CD4-positive, alpha-beta memory T cell (primary cell): Measurements from ENCODE around the gene HTR3B. TPM values are rescaled to one million over a fixed set of nuclear protein-coding genes. Genes with fewer than 3 reads are reported as not detected.
"Not testable (repeated sequence)": the region's sequence is repeated elsewhere in the genome, so short reads cannot be mapped to it uniquely, and the experiment has no call there.

Experiments used
- CTCF ChIA-PET: fragments of 350-600 bp; sonication (Branson Sonifier 250); formaldehyde crosslinking; loops from one replicate; lab custom pipeline; 2021; ENCODE audit warnings: inconsistent platforms; ENCODE audit not compliant: partially characterized antibody; lab: Charles Lee
- POLR2A ChIA-PET: fragments of 350-600 bp; sonication (Branson Sonifier 250); formaldehyde crosslinking; loops from one replicate; lab custom pipeline; 2021; ENCODE audit not compliant: partially characterized antibody; lab: Charles Lee
- DNase-seq, 5 donors: peaks; one replicate each; pipeline versions ENCODE4 v3.0.0 to v3.0.0-alpha.2; 2020 to 2022; ENCODE audit warnings: mixed read lengths in 1 of 5
- H3K27ac ChIP-seq: one replicate; pipeline ENCODE4 v1.7.0; 2013; ENCODE audit warnings: low read depth, low read length
- H3K27me3 ChIP-seq: 2 replicates; pipeline ENCODE4 v1.7.0; 2013; ENCODE audit warnings: mild to moderate bottlenecking, low read length, moderate library complexity; ENCODE audit not compliant: insufficient read depth
- H3K36me3 ChIP-seq: 2 replicates; pipeline ENCODE4 v1.7.0; 2013; ENCODE audit warnings: mild to moderate bottlenecking, low read length, moderate library complexity; ENCODE audit not compliant: insufficient read depth
- H3K4me1 ChIP-seq: 2 replicates; pipeline ENCODE4 v1.7.0; 2013; ENCODE audit warnings: mild to moderate bottlenecking, low read length, moderate library complexity; ENCODE audit not compliant: insufficient read depth
- H3K4me3 ChIP-seq, 2 donors: one replicate each; pipeline ENCODE4 v1.7.0; 2013; ENCODE audit warnings: low read length in 2 of 2, mild to moderate bottlenecking in 1 of 2
- H3K9me3 ChIP-seq, 2 donors: one replicate each; pipeline ENCODE4 v1.7.0; 2013; ENCODE audit warnings: low read length in 2 of 2, control low read depth in 1 of 2; ENCODE audit not compliant: control insufficient read depth in 1 of 2
- H3K27ac Mint-ChIP-seq, 7 donors: one replicate each; pipeline ENCODE4 v1.8.0; 2020 to 2021; ENCODE audit warnings: mixed read lengths in 7 of 7, mild to moderate bottlenecking in 6 of 7, inconsistent platforms in 3 of 7, moderate library complexity in 3 of 7
- H3K27me3 Mint-ChIP-seq, 2 donors: one replicate each; pipeline ENCODE4 v1.8.0; 2020 to 2021; ENCODE audit warnings: mixed read lengths in 2 of 2
- H3K36me3 Mint-ChIP-seq, 2 donors: one replicate each; pipeline ENCODE4 v1.8.0; 2020 to 2021; ENCODE audit warnings: mixed read lengths in 2 of 2, inconsistent platforms in 1 of 2, mild to moderate bottlenecking in 1 of 2
- H3K4me1 Mint-ChIP-seq, 4 donors: one replicate each; pipeline ENCODE4 v1.8.0; 2020 to 2021; ENCODE audit warnings: mixed read lengths in 4 of 4, mild to moderate bottlenecking in 1 of 4
- H3K4me3 Mint-ChIP-seq, 8 donors: one replicate each; pipeline ENCODE4 v1.8.0; 2020 to 2021; ENCODE audit warnings: mixed read lengths in 8 of 8, mild to moderate bottlenecking in 7 of 8, moderate library complexity in 6 of 8, inconsistent platforms in 3 of 8
- H3K9me3 Mint-ChIP-seq, 8 donors: one replicate each; pipeline ENCODE4 v1.8.0; 2020 to 2021; ENCODE audit warnings: mixed read lengths in 8 of 8, mild to moderate bottlenecking in 5 of 8, inconsistent platforms in 3 of 8, moderate library complexity in 1 of 8
- intact Hi-C: fragments of 100-400 bp; cut with micrococcal nuclease; formaldehyde crosslinking; loops from one replicate; pipeline ENCODE4 v1.15.1; 2023
- polyA plus RNA-seq, 2 donors: library from polyadenylated mRNA; unstranded; fragments of 300-500 nt; fragmentation: Illumina TruSeq; gene quantifications; one replicate each; pipeline ENCODE4 v1.2.3, GENCODE V29; 2021
- total RNA-seq, 2 experiments: library from RNA; stranded (reverse); gene quantifications; one replicate each; pipeline ENCODE4 v1.2.3, GENCODE V29; 2021

HTR3B gene
- total and polyA plus RNA-seq, 4 experiments from 2014 or later: not detected

DNA sequence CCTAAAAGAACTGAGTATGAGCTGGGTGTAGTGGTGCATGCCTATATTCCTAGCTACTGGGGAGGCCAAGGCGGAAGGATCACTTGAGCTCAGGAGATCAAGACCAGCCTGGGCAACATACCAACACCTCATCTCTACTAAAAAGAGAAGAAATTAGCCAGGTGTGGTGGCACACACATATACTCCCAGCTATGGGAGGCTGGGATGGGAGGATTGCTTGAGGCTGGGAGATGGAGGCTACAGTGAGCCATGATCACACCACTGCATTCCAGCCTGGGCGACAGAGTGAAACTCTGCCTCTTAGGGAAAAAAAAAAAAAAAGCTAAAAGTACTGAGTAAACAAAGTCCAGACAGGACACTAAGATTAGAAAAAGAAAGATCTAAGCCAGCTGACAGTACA, 3.5 kb upstream of the HTR3B start:
- intact Hi-C loops: no loop called here
- H3K36me3 ChIP-seq: no peaks in the 10 kb centered on the region
- Mint-ChIP-seq H3K9me3 (no peaks in the 10 kb centered on the region), H3K27me3 (peaks cover 0 to 2% of the 10 kb centered on the region in 2 donors), H3K36me3 (no peaks in the 10 kb centered on the region), H3K4me3 (no peak overlapping the region), H3K4me1 (peaks cover 0 to under 1% (median 0%) of the 10 kb centered on the region in 4 donors), H3K27ac (no peak overlapping the region)
- ChIA-PET CTCF (interaction anchor here (0.6 to 11.9 kb wide), 5 partner anchors 17 to 361 kb away, joined by 3 to 315 read pairs (median 3); no protein-coding TSS in a partner anchor), POLR2A (no interaction called here)
- H3K9me3 ChIP-seq: no peaks in the 10 kb centered on the region
- H3K27ac ChIP-seq: no peak overlapping the region
- H3K4me1 ChIP-seq: no peaks in the 10 kb centered on the region
- H3K27me3 ChIP-seq: no peaks in the 10 kb centered on the region
- H3K4me3 ChIP-seq: no peak overlapping the region
- no peak for DNase-seq

- no peak for DNase-seq
Measured at GRCh38 chr11:113906038-113906437, 1.4 kb downstream of the HTR3B start.

GRCh38 chr11:113906516-113906915, 1.9 kb downstream of the HTR3B start:
- CTCF ChIA-PET: interaction anchor here (1.1 to 7.0 kb wide), 2 partner anchors 12 to 275 kb away, joined by 3 to 45 read pairs; no protein-coding TSS in a partner anchor
- Histone ChIP-seq H3K27me3 (no peaks in the 10 kb centered on the region), H3K9me3 (no peaks in the 10 kb centered on the region), H3K4me3 (no peak overlapping the region), H3K4me1 (no peaks in the 10 kb centered on the region), H3K36me3 (no peaks in the 10 kb centered on the region), H3K27ac (no peak overlapping the region)
- intact Hi-C loops: no loop called here
- no peak for DNase-seq
- Mint-ChIP-seq H3K9me3 (no peaks in the 10 kb centered on the region), H3K36me3 (no peaks in the 10 kb centered on the region), H3K27ac (no peak overlapping the region), H3K4me3 (no peak overlapping the region), H3K27me3 (peaks cover 0 to 2% of the 10 kb centered on the region in 2 donors), H3K4me1 (no peaks in the 10 kb centered on the region)
- POLR2A ChIA-PET: no interaction called here

More at GRCh38 chr11:113906038-113906437, 1.4 kb downstream of the HTR3B start:
- Mint-ChIP-seq H3K27ac (no peak overlapping the region), H3K36me3 (no peaks in the 10 kb centered on the region), H3K4me1 (no peaks in the 10 kb centered on the region), H3K27me3 (peaks cover 0 to 2% of the 10 kb centered on the region in 2 donors), H3K9me3 (no peaks in the 10 kb centered on the region), H3K4me3 (no peak overlapping the region)
- Histone ChIP-seq H3K4me1 (no peaks in the 10 kb centered on the region), H3K36me3 (no peaks in the 10 kb centered on the region), H3K9me3 (no peaks in the 10 kb centered on the region), H3K27me3 (no peaks in the 10 kb centered on the region), H3K4me3 (no peak overlapping the region), H3K27ac (no peak overlapping the region)
- CTCF ChIA-PET: interaction anchor here (1.1 to 7.0 kb wide), 3 partner anchors 11 to 355 kb away, joined by 3 to 45 read pairs (median 4); no protein-coding TSS in a partner anchor
- intact Hi-C loops: no loop called here
- POLR2A ChIA-PET: no interaction called here

- CTCF ChIA-PET: interaction anchor here (1.1 to 7.0 kb wide), 3 partner anchors 12 to 274 kb away, joined by 3 to 45 read pairs (median 3); no protein-coding TSS in a partner anchor
- intact Hi-C loops: no loop called here
- Mint-ChIP-seq H3K4me3 (no peak overlapping the region), H3K9me3 (no peaks in the 10 kb centered on the region), H3K27ac (no peak overlapping the region), H3K27me3 (peaks cover 0 to 5% of the 10 kb centered on the region in 2 donors), H3K36me3 (no peaks in the 10 kb centered on the region), H3K4me1 (no peaks in the 10 kb centered on the region)
- Histone ChIP-seq H3K4me1 (no peaks in the 10 kb centered on the region), H3K9me3 (no peaks in the 10 kb centered on the region), H3K36me3 (no peaks in the 10 kb centered on the region), H3K27ac (no peak overlapping the region), H3K4me3 (no peak overlapping the region), H3K27me3 (no peaks in the 10 kb centered on the region)
- DNase-seq: no peak
- POLR2A ChIA-PET: no interaction called here
Measured at GRCh38 chr11:113907152-113907551, 2.6 kb downstream of the HTR3B start.

DNA sequence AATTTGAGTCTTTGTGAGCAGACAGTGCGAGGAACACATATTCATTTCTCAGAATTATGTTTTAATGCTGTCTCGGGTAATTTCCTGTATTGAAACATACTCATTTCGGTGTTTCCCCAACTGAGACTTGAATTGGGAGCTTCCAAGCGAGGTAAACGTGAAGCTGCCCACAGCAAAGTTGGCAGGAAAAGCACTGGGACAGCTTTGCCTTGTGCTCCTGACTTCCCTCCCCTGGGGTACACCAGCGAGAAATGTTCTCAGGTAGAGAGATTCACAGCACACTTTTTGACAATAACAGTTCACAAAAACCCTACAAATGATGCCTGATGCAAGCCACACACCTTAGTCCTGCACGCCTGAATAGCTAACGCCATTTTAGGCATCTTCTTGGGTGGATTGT, 3.1 kb downstream of the HTR3B start:
- no peak for DNase-seq
- Histone ChIP-seq H3K27ac (no peak overlapping the region), H3K4me3 (no peak overlapping the region), H3K27me3 (no peaks in the 10 kb centered on the region), H3K9me3 (no peaks in the 10 kb centered on the region), H3K36me3 (no peaks in the 10 kb centered on the region), H3K4me1 (no peaks in the 10 kb centered on the region)
- H3K27me3 Mint-ChIP-seq: peaks cover 0 to 4% of the 10 kb centered on the region in 2 donors
- H3K36me3 Mint-ChIP-seq: no peaks in the 10 kb centered on the region
- no peaks in the 10 kb centered on the region for H3K9me3 Mint-ChIP-seq
- CTCF ChIA-PET: interaction anchor here (1.1 to 7.0 kb wide), 2 partner anchors 13 to 119 kb away, joined by 3 to 45 read pairs; no protein-coding TSS in a partner anchor
- no peak overlapping the region for H3K4me3 Mint-ChIP-seq
- intact Hi-C loops: no loop called here
- H3K4me1 Mint-ChIP-seq: no peaks in the 10 kb centered on the region
- POLR2A ChIA-PET: no interaction called here
- no peak overlapping the region for H3K27ac Mint-ChIP-seq

DNA sequence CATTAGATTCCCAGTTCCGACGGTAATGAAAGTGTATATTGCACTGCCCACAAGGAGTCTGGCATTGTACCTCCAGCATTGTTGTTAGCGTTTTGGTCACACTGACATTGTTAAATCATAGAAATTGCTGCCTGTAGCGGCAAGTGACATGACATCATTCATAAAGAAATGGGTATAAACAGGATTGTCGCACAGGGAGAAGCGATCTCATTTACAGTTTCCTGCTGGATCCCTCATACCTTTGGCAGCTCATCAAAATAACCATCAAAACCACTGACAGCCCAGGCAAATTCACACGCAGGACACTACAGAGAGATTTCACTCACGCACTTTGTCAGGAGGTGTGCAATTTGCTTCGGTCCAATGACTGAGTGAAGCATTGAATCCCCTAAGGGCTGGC, 3.5 kb downstream of the HTR3B start:
- no peak overlapping the region for H3K4me3 Mint-ChIP-seq
- ChIA-PET CTCF (interaction anchor here (1.1 to 7.0 kb wide), 2 partner anchors 13 to 119 kb away, joined by 3 to 45 read pairs; no protein-coding TSS in a partner anchor), POLR2A (no interaction called here)
- intact Hi-C loops: no loop called here
- no peak overlapping the region for H3K27ac ChIP-seq
- H3K4me1 ChIP-seq: no peaks in the 10 kb centered on the region
- no peaks in the 10 kb centered on the region for H3K36me3 ChIP-seq
- DNase-seq: no peak
- H3K4me1 Mint-ChIP-seq: no peaks in the 10 kb centered on the region
- no peak overlapping the region for H3K4me3 ChIP-seq
- no peaks in the 10 kb centered on the region for H3K27me3 ChIP-seq
- H3K36me3 Mint-ChIP-seq: no peaks in the 10 kb centered on the region
- no peak overlapping the region for H3K27ac Mint-ChIP-seq
- H3K9me3 ChIP-seq: no peaks in the 10 kb centered on the region
- H3K27me3 Mint-ChIP-seq: peaks cover 0 to 4% of the 10 kb centered on the region in 2 donors
- no peaks in the 10 kb centered on the region for H3K9me3 Mint-ChIP-seq

DNA sequence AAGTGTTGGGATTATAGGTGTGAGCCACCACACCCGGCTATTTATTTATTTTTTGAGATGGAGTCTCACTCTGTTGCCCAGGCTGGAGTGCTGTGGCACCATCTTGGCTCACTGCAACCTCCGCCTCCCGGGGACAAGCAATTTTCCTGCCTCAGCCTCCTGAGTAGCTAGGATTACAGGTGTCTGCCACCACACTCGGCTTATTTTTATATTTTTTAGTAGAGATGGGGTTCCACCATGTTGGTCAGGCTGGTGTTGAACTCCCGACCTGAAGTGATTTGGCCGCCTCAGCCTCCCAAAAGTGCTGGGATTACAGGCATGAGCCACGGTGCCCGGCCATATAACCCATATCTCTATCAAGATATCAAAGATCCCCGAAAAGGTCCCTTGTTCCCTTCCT, 6.9 kb downstream of the HTR3B start:
- H3K4me1 Mint-ChIP-seq, H3K27me3 Mint-ChIP-seq, H3K9me3 Mint-ChIP-seq, H3K4me3 ChIP-seq, H3K27ac Mint-ChIP-seq, CTCF ChIA-PET, H3K9me3 ChIP-seq, H3K27me3 ChIP-seq, H3K4me3 Mint-ChIP-seq, H3K27ac ChIP-seq, H3K36me3 ChIP-seq, DNase-seq, H3K4me1 ChIP-seq, POLR2A ChIA-PET, intact Hi-C loops, H3K36me3 Mint-ChIP-seq: not testable (repeated sequence)
